Mucosa of rectum (tissue), 2 donors: ENCODE measurements around the gene SZRD1.

Experiments
- H3K27ac ChIP-seq, 2 donors: one replicate each; pipeline ENCODE4 v1.7.0; 2013; ENCODE audit warnings: inconsistent platforms in 2 of 2, low read depth in 2 of 2, low read length in 2 of 2
- H3K27me3 ChIP-seq, 2 donors: one replicate each; pipeline ENCODE4 v1.7.0; 2013; ENCODE audit warnings: low read length in 2 of 2; ENCODE audit not compliant: control insufficient read depth in 2 of 2, insufficient read depth in 2 of 2
- H3K36me3 ChIP-seq, 2 donors: one replicate each; pipeline ENCODE4 v1.7.0; 2013; ENCODE audit warnings: low read length in 2 of 2; ENCODE audit not compliant: control insufficient read depth in 2 of 2, insufficient read depth in 2 of 2
- H3K4me1 ChIP-seq, 2 donors: one replicate each; pipeline ENCODE4 v1.7.0; 2013; ENCODE audit warnings: low read length in 2 of 2, mild to moderate bottlenecking in 1 of 2; ENCODE audit not compliant: control insufficient read depth in 2 of 2, insufficient read depth in 2 of 2
- H3K4me3 ChIP-seq, 2 donors: one replicate each; pipeline ENCODE4 v1.7.0; 2013; ENCODE audit warnings: low read length in 2 of 2
- H3K9ac ChIP-seq, 2 donors: one replicate each; pipeline ENCODE4 v1.7.0; 2013; ENCODE audit warnings: low read length in 2 of 2, low read depth in 1 of 2, mild to moderate bottlenecking in 1 of 2
- H3K9me3 ChIP-seq, 2 donors: one replicate each; pipeline ENCODE4 v1.7.0; 2013; ENCODE audit warnings: low read length in 2 of 2; ENCODE audit not compliant: control insufficient read depth in 2 of 2
- donor health status: healthy.
- donor health status: Normal muscosa, but diverticular disease.

The SZRD1 gene

DNA sequence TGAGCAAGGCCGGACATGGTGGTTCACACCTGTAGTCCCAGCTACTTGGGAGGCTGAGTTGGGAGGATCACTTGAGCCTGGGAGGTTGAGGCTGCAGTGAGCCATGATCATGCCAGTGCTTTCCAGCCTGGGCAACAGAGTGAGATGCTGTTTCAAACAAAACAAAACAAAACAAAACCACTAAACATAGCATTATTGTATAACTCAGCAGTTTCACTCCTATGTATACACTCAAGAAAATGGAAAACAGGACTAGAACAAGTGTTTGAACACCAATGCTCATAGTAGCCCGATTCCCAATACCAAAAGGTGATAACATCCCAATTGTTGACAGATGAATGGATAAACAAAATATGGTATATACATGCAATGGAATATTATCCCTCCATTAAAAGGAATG is 71.5 kb downstream of the SZRD1 start:
- Histone ChIP-seq H3K27me3 (no peaks in the 10 kb centered on the region), H3K4me1 (peaks cover 13 to 15% of the 10 kb centered on the region in 2 donors)

DNA sequence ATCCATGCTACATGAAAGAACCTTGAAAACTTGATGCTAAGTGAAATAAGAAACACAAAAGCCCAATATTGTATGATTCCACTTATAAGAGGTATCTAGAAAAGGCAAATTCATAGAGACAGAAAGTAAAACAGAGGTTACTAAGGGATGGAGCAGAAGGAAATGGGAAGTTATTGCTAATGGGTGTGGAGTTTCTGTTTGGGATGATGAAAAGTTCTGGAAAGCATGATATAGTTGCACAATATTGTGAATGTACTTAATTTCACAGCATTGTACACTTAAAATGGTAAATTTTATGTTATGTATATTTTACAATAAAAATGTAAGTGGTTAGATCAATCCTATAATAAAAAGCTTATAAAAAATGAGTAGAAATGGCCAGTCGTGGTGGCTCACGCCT is 71.9 kb downstream of the SZRD1 start:
- Histone ChIP-seq H3K9me3 (no peaks in the 10 kb centered on the region), H3K27me3 (no peaks in the 10 kb centered on the region), H3K36me3 (peaks cover 1 to 11% of the 10 kb centered on the region in 2 donors), H3K4me1 (peaks cover 17% of the 10 kb centered on the region in 2 donors), H3K27ac (no peak overlapping the region), H3K9ac (no peak overlapping the region), H3K4me3 (no peak overlapping the region)

More for the DNA sequence above, 71.5 kb downstream of the SZRD1 start:
- Histone ChIP-seq H3K27ac (no peak overlapping the region), H3K9ac (no peak overlapping the region), H3K4me3 (no peak overlapping the region), H3K36me3 (peaks cover 0 to 8% of the 10 kb centered on the region in 2 donors), H3K9me3 (no peaks in the 10 kb centered on the region)

DNA sequence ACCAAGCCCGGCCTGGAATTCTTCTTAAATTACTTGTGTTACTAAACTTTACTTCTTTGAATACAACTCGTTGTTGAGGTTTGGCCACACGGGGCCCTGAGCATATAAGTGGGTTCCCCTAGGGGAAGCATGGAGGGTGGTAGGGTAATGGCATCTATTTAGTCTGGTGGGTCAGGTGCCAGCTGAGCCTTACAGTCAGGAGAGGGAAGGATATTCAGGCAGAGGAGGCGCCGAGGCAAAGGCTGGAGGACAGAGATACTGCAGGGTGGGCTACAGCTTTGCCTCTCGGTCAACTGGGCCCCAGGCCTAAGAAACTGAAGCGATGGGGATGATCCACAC is 73.1 kb downstream of the SZRD1 start:
- no peaks in the 10 kb centered on the region for H3K27me3 ChIP-seq
- H3K36me3 ChIP-seq = peaks cover 10 to 21% of the 10 kb centered on the region in 2 donors
- H3K4me1 ChIP-seq = peaks cover 17 to 19% of the 10 kb centered on the region in 2 donors
- peak overlapping the region; percentile 99 to 100 for H3K4me3 ChIP-seq
- peak overlapping the region in 1 of 2 donors; percentile 92 for H3K9ac ChIP-seq
- no peaks in the 10 kb centered on the region for H3K9me3 ChIP-seq
- H3K27ac ChIP-seq = peak overlapping the region in 1 of 2 donors; percentile 84

DNA sequence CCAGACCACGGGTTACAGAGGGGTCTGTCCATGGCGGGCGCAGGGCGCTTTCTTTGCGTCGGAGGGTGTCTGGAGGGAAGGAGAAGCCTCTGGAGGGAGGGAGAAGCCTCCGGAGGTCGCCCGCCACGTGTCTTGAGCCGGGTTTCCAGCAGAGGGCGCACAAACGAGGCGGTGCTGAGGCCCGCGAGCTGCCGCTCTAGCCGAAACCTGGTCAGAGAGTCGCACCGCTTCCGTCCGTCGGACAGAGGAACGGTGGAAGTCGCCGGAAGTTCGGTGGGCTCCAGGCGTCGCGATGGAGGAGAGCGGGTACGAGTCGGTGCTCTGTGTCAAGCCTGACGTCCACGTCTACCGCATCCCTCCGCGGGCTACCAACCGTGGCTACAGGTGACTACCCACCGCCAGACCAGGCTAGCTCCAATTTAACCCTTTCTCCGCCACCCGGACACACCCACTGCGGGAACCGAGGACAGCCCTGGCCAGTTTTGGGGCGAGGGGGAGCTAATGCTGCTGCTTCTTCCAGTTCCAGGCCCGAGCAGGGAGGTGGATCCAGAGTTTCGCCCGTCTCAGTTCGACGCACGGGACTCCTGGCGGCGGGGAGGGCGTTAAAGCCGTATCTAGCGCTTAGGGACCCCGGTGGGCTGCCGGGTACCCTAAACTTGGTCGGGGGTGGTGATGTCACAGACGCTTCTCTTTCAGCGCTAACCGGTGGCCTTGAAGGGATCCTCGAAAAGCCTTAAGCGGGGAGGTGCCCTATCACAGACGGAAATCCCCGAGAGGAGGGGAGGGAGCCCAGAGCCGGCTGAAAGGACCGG is 73.6 kb downstream of the SZRD1 start, which contains the start of gene NECAP2:
TSS of gene NECAP2 (plus strand) at position 255 of the 812 bp plus-strand sequence. CDS start at position 293, 38 bp downstream.
- peak within 1 kb of the TSS; percentile 82 to 92 for H3K9ac ChIP-seq
- H3K9me3 ChIP-seq = no peaks in the 10 kb centered on the region
- H3K36me3 ChIP-seq = peaks cover 15 to 25% of the 10 kb centered on the region in 2 donors
- H3K27ac ChIP-seq = peak within 1 kb of the TSS; percentile 82 to 84
- H3K27me3 ChIP-seq = no peaks in the 10 kb centered on the region
- H3K4me1 ChIP-seq = peaks cover 17 to 19% of the 10 kb centered on the region in 2 donors
- H3K4me3 ChIP-seq = peak within 1 kb of the TSS; percentile 99 to 100

DNA sequence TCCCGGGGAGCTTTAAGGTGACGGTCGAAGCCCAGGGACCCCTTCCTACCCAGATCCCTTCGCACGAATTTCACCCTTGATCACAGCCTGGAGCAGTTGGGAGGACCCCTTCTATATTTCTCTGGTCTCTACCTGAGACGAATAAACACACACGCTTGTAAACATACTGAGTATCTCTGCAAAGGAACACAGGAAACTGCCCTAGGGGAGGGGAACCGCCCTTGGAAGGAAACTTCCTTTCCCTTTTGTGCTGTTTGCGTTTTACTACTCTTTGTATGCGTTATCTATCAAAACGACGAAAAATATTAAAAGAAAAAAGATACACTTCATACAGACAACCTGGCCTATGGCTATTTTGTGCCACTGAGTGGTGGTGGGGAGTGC is 74.2 kb downstream of the SZRD1 start:
- Histone ChIP-seq H3K9ac (peak overlapping the region; percentile 82 to 92), H3K36me3 (peaks cover 16 to 25% of the 10 kb centered on the region in 2 donors), H3K27ac (peak overlapping the region; percentile 82 to 84), H3K4me1 (peaks cover 17 to 19% of the 10 kb centered on the region in 2 donors), H3K4me3 (peak overlapping the region; percentile 99 to 100), H3K9me3 (no peaks in the 10 kb centered on the region), H3K27me3 (no peaks in the 10 kb centered on the region)

DNA sequence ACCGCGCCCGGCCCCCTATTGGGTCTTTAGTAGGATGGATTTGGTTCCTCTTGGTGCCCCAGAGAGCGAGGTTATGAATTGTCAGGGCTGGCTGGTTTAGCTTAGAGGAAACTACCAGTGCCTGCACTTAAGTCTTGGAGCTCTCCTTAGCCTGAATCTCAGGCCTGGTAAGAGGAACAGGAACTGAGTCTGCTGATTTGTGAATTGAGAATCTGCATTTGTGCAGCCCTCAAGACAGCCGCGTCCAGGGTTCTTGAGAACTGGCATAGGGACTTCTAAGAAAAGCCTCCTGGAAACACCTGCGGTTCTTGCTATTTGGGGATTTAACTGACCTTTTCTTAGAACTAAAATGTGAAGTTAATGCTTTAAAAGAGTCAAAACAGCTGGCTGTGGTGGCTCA is 75.2 kb downstream of the SZRD1 start:
- peaks cover 17 to 19% of the 10 kb centered on the region in 2 donors for H3K4me1 ChIP-seq
- no peak overlapping the region for H3K27ac ChIP-seq
- H3K27me3 ChIP-seq = no peaks in the 10 kb centered on the region
- no peak overlapping the region for H3K4me3 ChIP-seq
- no peak overlapping the region for H3K9ac ChIP-seq
- peaks cover 19 to 25% of the 10 kb centered on the region in 2 donors for H3K36me3 ChIP-seq
- no peaks in the 10 kb centered on the region for H3K9me3 ChIP-seq

DNA sequence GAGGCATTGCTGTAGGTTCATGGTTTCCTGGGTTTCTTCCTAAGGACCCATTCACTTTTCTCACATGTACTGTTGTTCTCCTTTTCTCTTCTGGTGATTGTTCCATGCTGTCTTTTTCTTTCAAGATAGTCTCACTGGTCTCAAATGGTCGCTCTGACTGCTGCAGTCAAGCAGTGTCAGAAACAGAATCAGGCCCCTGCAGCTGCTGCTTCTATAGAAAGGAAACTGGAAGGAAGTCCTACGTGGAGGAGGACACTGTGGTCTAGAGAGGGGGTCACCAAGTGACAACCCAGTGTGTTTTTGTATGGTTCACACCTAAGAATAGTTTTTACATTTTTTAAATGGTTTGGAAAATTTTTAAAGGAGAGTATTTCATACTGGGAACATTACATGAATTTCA is 75.9 kb downstream of the SZRD1 start:
- H3K9me3 ChIP-seq = no peaks in the 10 kb centered on the region
- no peak overlapping the region for H3K9ac ChIP-seq
- H3K27me3 ChIP-seq = no peaks in the 10 kb centered on the region
- H3K36me3 ChIP-seq = peaks cover 26 to 31% of the 10 kb centered on the region in 2 donors
- no peak overlapping the region for H3K27ac ChIP-seq
- no peak overlapping the region for H3K4me3 ChIP-seq
- H3K4me1 ChIP-seq = peaks cover 17 to 19% of the 10 kb centered on the region in 2 donors

DNA sequence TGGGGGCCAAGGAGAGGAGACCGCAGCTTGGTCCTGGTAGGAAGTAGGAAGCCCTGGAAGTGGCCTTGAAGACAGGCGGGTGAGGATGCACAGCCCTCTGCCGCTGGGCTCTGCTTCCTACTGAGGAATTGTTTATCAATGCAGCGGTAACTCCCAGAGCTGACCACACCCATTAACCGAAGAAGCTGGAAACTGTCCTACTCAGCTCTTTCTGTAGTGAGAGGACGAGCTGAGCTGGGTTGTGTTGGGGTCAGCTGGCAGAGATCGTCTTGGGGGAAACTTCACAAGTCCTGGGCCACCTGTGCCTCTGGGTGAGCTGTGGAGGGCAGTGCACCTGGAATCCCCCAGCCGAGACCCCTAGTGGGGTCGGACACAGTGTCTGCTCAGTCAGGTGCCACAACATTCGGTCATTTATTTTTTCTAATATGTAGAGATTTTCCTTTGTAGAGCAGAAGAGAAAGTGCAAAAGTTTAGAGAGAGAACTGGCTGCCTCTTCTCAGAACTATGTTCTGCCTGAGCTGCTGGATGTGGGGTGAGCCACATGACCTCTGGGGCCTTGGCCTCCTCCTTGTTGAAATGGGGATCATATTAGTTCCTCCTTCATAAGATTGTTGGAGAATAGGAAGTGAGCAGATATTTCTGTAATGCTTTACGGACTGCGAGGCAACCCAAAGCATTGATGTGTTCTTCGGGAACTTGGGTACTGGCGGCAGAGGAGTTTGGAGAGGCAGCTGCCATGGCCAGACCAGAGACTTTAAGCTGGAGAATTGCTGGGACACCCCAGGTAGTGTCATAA is 77.1 kb downstream of the SZRD1 start:
- H3K36me3 ChIP-seq = peaks cover 38 to 43% of the 10 kb centered on the region in 2 donors
- H3K27me3 ChIP-seq = no peaks in the 10 kb centered on the region
- H3K9ac ChIP-seq = no peak overlapping the region
- no peaks in the 10 kb centered on the region for H3K9me3 ChIP-seq
- H3K4me1 ChIP-seq = peaks cover 17 to 19% of the 10 kb centered on the region in 2 donors
- no peak overlapping the region for H3K27ac ChIP-seq
- H3K4me3 ChIP-seq = no peak overlapping the region

DNA sequence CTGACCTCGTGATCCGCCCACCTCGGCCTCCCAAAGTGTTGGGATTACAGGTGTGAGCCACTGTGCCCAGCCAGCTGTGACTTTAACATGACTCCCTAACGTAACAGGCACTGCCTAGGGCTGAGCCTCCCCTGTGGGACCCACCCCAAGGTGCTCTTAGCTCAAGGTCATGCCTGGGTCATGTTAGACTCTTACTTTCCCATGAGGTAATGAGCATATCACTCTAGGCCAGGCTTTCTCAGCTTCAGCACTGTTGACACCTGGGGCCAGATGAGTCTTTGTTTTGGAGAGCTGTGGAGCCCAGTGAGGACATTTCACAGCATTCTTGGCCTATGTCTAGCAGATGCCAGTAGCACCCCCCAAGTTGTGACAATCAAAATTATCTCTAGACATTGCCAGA is 78.0 kb downstream of the SZRD1 start:
- no peak overlapping the region for H3K27ac ChIP-seq
- H3K9me3 ChIP-seq = no peaks in the 10 kb centered on the region
- peaks cover 17 to 19% of the 10 kb centered on the region in 2 donors for H3K4me1 ChIP-seq
- no peaks in the 10 kb centered on the region for H3K27me3 ChIP-seq
- no peak overlapping the region for H3K4me3 ChIP-seq
- no peak overlapping the region for H3K9ac ChIP-seq
- peaks cover 47 to 51% of the 10 kb centered on the region in 2 donors for H3K36me3 ChIP-seq

DNA sequence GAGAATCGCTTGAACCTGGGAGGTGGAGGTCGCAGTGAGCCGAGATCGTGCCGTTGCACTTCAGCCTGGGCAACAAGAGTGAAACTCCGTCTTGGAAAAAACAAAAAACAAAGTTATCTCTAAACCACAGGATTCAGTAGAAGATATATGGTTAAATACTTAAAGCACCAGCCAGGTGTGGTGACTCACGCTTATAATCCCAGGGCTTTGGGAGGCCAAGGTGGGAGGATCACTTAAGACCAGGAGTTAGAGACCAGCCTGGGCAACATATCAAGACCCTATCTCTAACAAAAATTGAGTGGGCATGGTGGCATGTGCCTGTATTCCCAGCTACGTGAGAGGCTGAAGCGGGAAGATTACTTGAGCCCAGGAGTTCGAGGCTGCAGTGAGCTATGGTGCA is 79.1 kb downstream of the SZRD1 start:
- Histone ChIP-seq H3K27me3 (no peaks in the 10 kb centered on the region), H3K36me3 (peaks cover 48 to 60% of the 10 kb centered on the region in 2 donors), H3K27ac (no peak overlapping the region), H3K4me3 (no peak overlapping the region), H3K9ac (no peak overlapping the region), H3K9me3 (no peaks in the 10 kb centered on the region), H3K4me1 (peaks cover 12 to 16% of the 10 kb centered on the region in 2 donors)
